BJ (cell line): ENCODE results near the gene NFKB2. TPM values are rescaled to one million over a fixed set of nuclear protein-coding genes. Genes with fewer than 3 reads are reported as not detected.
A peak's percentile ranks its signal among the peaks of the same experiment; 100 is the strongest.

Experiments used
- CTCF ChIA-PET: fragments of 350-600 bp; formaldehyde crosslinking; extraction: SDS; loops from one replicate; lab custom pipeline; 2021; ENCODE audit warnings: antibody characterized with exemption, inconsistent platforms; lab: Yijun Ruan, JAX
- POLR2A ChIA-PET: fragments of 300-600 bp; sonication (Branson Sonifier 250); formaldehyde crosslinking; extraction: SDS; loops from one replicate; lab custom pipeline; 2021; ENCODE audit warnings: antibody characterized with exemption; lab: Charles Lee
- DNase-seq: peaks from one replicate; pipeline ENCODE4 v3.0.0-alpha.2; 2011; ENCODE audit warnings: low read depth
- H3K27me3 ChIP-seq: 2 replicates; pipeline ENCODE4 v1.6.0; 2011; ENCODE audit warnings: low read length; ENCODE audit not compliant: control insufficient read depth, insufficient read depth
- H3K36me3 ChIP-seq: 2 replicates; pipeline ENCODE4 v1.5.1; 2011; ENCODE audit warnings: low read length; ENCODE audit not compliant: control insufficient read depth, insufficient read depth
- H3K4me3 ChIP-seq: 2 replicates; pipeline ENCODE4 v1.5.1; 2011; ENCODE audit warnings: low read depth, mild to moderate bottlenecking, control low read depth, low read length
- polyA plus RNA-seq: library from polyadenylated mRNA; depleted of rRNA; stranded (reverse); fragments of >200 nt; gene quantifications from 2 replicates; pipeline ENCODE4 v1.2.3, GENCODE V29; 2011
- TF ChIP-seq, protein P1 (sequence below): IDR thresholded peaks from 2 replicates; pipeline ENCODE4 v1.5.1; 2011; ENCODE audit warnings: low read depth, mild to moderate bottlenecking, control low read depth, inconsistent platforms, low read length, moderate library complexity; ENCODE audit not compliant: insufficient read depth

The NFKB2 gene
- polyA plus RNA-seq, 1 experiment = 31.3 TPM

DNA sequence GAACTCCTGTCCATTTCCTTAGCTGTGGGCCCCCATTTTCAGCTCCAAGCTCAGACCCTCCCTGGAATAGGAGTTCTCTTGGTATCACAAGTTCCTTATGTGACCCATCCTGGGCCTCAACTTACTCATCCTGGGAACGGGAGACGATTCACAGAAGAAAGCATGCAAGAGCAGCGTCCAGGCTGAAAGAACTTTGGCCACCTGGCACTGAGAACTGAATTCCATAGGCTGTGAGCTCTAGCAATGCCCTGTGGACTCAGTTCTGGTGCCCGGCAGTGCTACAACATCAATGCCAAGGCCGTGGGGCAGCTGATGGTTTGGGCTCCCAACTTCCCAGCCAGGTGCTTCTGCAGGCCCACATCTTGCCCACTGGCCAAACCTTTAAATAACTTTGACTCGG lies 40.8 kb downstream of the NFKB2 start:
- DNase-seq = no peak
- CTCF ChIA-PET = interaction anchor here (0.8 to 2.2 kb wide), 7 partner anchors 14 to 205 kb away, joined by 3 to 17 read pairs (median 4); partner anchors contain the start of gene FBXL15
- H3K4me3 ChIP-seq = no peak overlapping the region; the same call in 1 of the 2 replicates
- POLR2A ChIA-PET = no interaction called here
- no peaks in the 10 kb centered on the region for H3K36me3 ChIP-seq
- H3K27me3 ChIP-seq = no peaks in the 10 kb centered on the region; the same call in 1 of the 2 replicates
- TF ChIP-seq, protein P1, sequence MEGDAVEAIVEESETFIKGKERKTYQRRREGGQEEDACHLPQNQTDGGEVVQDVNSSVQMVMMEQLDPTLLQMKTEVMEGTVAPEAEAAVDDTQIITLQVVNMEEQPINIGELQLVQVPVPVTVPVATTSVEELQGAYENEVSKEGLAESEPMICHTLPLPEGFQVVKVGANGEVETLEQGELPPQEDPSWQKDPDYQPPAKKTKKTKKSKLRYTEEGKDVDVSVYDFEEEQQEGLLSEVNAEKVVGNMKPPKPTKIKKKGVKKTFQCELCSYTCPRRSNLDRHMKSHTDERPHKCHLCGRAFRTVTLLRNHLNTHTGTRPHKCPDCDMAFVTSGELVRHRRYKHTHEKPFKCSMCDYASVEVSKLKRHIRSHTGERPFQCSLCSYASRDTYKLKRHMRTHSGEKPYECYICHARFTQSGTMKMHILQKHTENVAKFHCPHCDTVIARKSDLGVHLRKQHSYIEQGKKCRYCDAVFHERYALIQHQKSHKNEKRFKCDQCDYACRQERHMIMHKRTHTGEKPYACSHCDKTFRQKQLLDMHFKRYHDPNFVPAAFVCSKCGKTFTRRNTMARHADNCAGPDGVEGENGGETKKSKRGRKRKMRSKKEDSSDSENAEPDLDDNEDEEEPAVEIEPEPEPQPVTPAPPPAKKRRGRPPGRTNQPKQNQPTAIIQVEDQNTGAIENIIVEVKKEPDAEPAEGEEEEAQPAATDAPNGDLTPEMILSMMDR = no peak

DNA sequence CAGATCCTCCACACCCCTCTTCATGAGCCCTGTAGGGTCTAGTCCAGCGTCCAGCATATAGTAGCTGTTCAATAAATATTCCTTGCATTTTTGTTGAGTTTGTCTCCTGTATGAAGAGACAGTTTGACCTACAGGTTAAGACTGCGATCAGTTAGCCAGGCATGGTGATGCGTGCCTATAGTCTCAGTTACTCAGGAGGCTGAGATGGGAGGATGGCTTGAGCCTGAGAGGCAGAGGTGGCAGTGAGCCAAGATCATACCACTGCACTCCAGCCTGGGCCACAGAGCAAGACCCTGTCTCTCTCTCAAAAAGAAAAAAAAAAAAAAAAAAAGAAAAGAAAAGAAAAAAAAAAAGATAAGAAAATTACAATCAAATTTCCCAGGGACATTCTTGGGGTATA lies 42.0 kb downstream of the NFKB2 start:
- CTCF ChIA-PET = no interaction called here
- TF ChIP-seq, protein P1 = no peak

DNA sequence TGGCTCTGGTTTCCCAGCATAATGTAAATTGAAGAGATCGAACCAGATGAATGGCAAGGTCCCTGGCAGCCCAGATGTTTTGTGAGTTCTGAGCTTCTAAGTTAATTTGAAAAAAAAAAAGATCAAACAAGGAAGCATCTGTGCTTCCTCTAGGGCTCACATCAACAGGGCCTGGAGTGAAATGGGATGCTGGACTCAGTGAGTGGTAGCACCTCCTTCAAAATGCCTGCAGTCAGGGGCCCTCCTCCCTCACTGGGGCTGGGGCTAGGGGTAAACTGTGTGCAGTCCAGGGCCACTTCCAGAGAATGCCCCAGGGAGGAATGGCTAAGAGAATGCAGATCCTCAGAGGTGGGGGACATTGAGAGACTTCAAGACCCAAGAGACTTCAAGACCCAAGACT lies 42.9 kb downstream of the NFKB2 start:
- Histone ChIP-seq H3K4me3 (no peak overlapping the region), H3K36me3 (no peaks in the 10 kb centered on the region), H3K27me3 (no peaks in the 10 kb centered on the region; the same call in 1 of the 2 replicates)
- CTCF ChIA-PET = no interaction called here
- POLR2A ChIA-PET = no interaction called here
- TF ChIP-seq, protein P1 = no peak
- no peak for DNase-seq

More for the DNA sequence above, 42.0 kb downstream of the NFKB2 start:
- DNase-seq = no peak
- POLR2A ChIA-PET = no interaction called here
- Histone ChIP-seq H3K4me3 (no peak overlapping the region), H3K27me3 (no peaks in the 10 kb centered on the region; the same call in 1 of the 2 replicates), H3K36me3 (no peaks in the 10 kb centered on the region)

DNA sequence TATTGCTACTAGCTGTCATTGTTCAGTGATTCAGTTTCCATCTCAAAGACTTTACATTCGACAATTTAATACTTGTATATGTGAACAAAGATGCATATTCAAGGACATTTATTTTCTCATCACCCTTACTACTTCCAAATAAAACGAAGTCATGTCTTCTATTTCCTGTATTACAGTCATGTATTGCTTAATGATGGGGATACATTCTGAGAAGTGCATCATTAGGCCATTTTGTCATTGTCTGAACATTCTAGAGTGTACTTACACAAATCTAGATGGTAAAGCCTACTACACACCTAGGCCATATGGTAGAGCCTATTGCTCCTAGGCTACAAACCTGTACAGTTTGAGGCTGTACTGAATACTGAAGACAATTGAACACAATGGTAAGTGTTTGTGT lies 49.3 kb downstream of the NFKB2 start:
- TF ChIP-seq, protein P1 = no peak
- H3K36me3 ChIP-seq = no peaks in the 10 kb centered on the region
- no peak for DNase-seq
- H3K27me3 ChIP-seq = no peaks in the 10 kb centered on the region
- ChIA-PET CTCF (no interaction called here), POLR2A (no interaction called here)
- no peak overlapping the region for H3K4me3 ChIP-seq

DNA sequence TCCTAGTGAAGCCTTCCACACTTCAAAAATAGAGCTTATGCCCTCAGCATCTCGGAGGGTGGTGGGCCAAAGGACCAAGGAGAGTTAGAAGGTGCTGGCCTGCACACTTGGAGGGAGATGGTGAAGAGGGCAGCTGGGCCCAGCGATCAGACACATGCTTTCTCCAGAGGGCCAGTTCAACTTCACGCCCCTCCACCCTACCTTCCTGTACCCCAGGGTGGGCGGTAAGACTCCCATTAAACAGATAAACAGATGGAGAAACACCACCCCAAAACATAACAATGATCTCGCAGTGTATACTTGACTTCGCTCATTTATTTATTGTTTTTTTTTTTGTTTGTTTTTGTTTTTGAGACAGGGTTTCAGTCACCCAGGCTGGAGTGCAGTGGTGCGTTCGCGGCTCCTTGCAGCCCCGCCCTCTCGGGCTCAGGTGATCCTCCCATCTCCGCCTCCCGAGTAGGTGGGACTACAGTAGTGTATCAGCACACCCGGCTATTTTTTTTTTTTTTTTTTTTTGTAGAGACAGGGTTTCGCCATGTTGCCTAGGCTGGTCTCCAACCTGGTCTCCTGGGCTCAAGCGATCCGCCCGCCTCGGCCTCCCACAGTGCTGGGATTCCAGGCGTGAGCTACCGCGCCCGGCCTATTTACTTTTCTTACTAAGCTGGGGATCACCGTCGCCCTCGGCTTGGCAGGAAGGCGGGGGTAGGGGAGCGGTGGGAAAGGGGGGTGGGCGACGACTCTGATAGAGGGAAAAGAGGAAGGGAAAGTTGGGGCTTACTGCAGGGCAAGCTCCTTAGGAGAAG lies 54.0 kb downstream of the NFKB2 start:
- DNase-seq = no peak
- Histone ChIP-seq H3K4me3 (peak overlapping the region; percentile 72), H3K27me3 (no peaks in the 10 kb centered on the region), H3K36me3 (no peaks in the 10 kb centered on the region)
- CTCF ChIA-PET = interaction anchor here (0.9 to 1.7 kb wide), 3 partner anchors 14 to 220 kb away, joined by 3 to 5 read pairs (median 3); no protein-coding TSS in a partner anchor
- POLR2A ChIA-PET = no interaction called here
- TF ChIP-seq, protein P1 = no peak
